ENCODE measurements around the gene CLEC4F.

The CLEC4F gene

GRCh38 chr2:70779911-70780545, 40.4 kb downstream of the CLEC4F start:
- DNase-seq: no peak

- no peak for DNase-seq
Observed at GRCh38 chr2:70779491-70779890, 40.9 kb downstream of the CLEC4F start.

- no peak for DNase-seq
Observed at GRCh38 chr2:70778676-70779075, 41.7 kb downstream of the CLEC4F start.

- DNase-seq: no peak
Observed at GRCh38 chr2:70777450-70777849, 42.9 kb downstream of the CLEC4F start.

- DNase-seq: no peak
Observed at GRCh38 chr2:70776266-70776665, 44.1 kb downstream of the CLEC4F start.

GRCh38 chr2:70775141-70775540, 45.3 kb downstream of the CLEC4F start:
- no peak for DNase-seq

- DNase-seq: no peak
Observed at GRCh38 chr2:70772486-70773155, 47.8 kb downstream of the CLEC4F start.

GRCh38 chr2:70771446-70771845, 49.0 kb downstream of the CLEC4F start:
- DNase-seq: no peak

GRCh38 chr2:70769450-70769849, 50.9 kb downstream of the CLEC4F start:
- DNase-seq: no peak

GRCh38 chr2:70768590-70769085, 51.8 kb downstream of the CLEC4F start:
- DNase-seq: no peak

GRCh38 chr2:70767699-70768589, 52.5 kb downstream of the CLEC4F start, which contains the start of gene ADD2:
ADD2 (minus strand) TSS chr2:70768200; CDS start chr2:70706408, 61,792 bp downstream.
- peak; percentile 59 for DNase-seq

- peak; percentile 47 for DNase-seq
Observed at GRCh38 chr2:70767079-70767698, 53.2 kb downstream of the CLEC4F start.

- no peak for DNase-seq
Observed at GRCh38 chr2:70766357-70767078, 53.9 kb downstream of the CLEC4F start.

GRCh38 chr2:70765507-70765906, 54.9 kb downstream of the CLEC4F start:
- DNase-seq: no peak

GRCh38 chr2:70759446-70759845, 61.0 kb downstream of the CLEC4F start:
- DNase-seq: no peak

All from NCI-H1092 (cell line).